ENCODE results near the gene GNAS.

DNA sequence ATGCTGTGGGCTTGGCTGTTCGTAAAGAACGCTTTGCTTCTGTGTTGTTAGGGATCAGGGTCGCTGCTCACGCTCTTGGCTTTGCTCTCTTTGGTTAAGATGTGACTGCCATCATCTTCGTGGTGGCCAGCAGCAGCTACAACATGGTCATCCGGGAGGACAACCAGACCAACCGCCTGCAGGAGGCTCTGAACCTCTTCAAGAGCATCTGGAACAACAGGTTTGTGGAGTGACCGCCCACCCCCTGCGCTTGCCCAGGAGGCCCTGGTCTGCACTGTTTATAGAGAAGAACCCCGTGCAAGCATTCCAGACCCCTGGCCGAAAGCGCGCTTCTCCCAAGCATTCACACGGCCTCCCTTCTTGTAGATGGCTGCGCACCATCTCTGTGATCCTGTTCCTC is 57.1 kb downstream of the GNAS start:
- TF ChIP-seq, protein P1, sequence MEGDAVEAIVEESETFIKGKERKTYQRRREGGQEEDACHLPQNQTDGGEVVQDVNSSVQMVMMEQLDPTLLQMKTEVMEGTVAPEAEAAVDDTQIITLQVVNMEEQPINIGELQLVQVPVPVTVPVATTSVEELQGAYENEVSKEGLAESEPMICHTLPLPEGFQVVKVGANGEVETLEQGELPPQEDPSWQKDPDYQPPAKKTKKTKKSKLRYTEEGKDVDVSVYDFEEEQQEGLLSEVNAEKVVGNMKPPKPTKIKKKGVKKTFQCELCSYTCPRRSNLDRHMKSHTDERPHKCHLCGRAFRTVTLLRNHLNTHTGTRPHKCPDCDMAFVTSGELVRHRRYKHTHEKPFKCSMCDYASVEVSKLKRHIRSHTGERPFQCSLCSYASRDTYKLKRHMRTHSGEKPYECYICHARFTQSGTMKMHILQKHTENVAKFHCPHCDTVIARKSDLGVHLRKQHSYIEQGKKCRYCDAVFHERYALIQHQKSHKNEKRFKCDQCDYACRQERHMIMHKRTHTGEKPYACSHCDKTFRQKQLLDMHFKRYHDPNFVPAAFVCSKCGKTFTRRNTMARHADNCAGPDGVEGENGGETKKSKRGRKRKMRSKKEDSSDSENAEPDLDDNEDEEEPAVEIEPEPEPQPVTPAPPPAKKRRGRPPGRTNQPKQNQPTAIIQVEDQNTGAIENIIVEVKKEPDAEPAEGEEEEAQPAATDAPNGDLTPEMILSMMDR (IDR thresholded peaks at IDR 0.05) = no peak
- TF ChIP-seq POLR2A (IDR thresholded peaks at IDR 0.05) = no peak
